Activated CD8-positive, alpha-beta T cell treated with anti-CD3 and anti-CD28 coated beads, Interleukin-2, amount 10 ng/mL, durations not matched to agents 7 days and 5 days (primary cell): ENCODE data around the gene ALB. TPM values are rescaled to one million over a fixed set of nuclear protein-coding genes. Genes with fewer than 3 reads are reported as not detected.

Experiments
- ATAC-seq: fragments of 150-1000 bp; cut with Tn5 transposase; one replicate; pipeline ENCODE4 v1.10.0; 2021; ENCODE audit warnings: moderate library complexity
- CTCF ChIA-PET: fragments of 350-600 bp; sonication (Branson Sonifier 250); formaldehyde crosslinking; loops from one replicate; lab custom pipeline; 2021; ENCODE audit warnings: antibody characterized with exemption; lab: Charles Lee
- POLR2A ChIA-PET: fragments of 350-600 bp; sonication (Branson Sonifier 250); formaldehyde crosslinking; loops from one replicate; lab custom pipeline; 2021; ENCODE audit warnings: antibody characterized with exemption; lab: Charles Lee
- DNase-seq: peaks from one replicate; pipeline ENCODE4 v3.0.0-alpha.2; 2020
- H3K27ac Mint-ChIP-seq: one replicate; pipeline ENCODE4 v1.8.0; 2021; ENCODE audit warnings: mild to moderate bottlenecking, mixed read lengths
- H3K27me3 Mint-ChIP-seq: one replicate; pipeline ENCODE4 v1.8.0; 2021; ENCODE audit warnings: low read depth, mixed read lengths
- H3K36me3 Mint-ChIP-seq: one replicate; pipeline ENCODE4 v1.8.0; 2021; ENCODE audit warnings: low read depth, mixed read lengths
- H3K4me1 Mint-ChIP-seq: one replicate; pipeline ENCODE4 v1.8.0; 2021; ENCODE audit warnings: low read depth, mixed read lengths
- H3K4me3 Mint-ChIP-seq: one replicate; pipeline ENCODE4 v1.8.0; 2021; ENCODE audit warnings: mild to moderate bottlenecking, mixed read lengths
- H3K9me3 Mint-ChIP-seq: one replicate; pipeline ENCODE4 v1.8.0; 2022; ENCODE audit warnings: mixed read lengths; ENCODE audit not compliant: insufficient read depth
- total RNA-seq, 2 experiments: library from RNA; stranded (reverse); gene quantifications; one replicate each; pipeline ENCODE4 v1.2.3, GENCODE V29; 2021

The ALB gene
- total RNA-seq, 2 experiments from 2014 or later = not detected

DNA sequence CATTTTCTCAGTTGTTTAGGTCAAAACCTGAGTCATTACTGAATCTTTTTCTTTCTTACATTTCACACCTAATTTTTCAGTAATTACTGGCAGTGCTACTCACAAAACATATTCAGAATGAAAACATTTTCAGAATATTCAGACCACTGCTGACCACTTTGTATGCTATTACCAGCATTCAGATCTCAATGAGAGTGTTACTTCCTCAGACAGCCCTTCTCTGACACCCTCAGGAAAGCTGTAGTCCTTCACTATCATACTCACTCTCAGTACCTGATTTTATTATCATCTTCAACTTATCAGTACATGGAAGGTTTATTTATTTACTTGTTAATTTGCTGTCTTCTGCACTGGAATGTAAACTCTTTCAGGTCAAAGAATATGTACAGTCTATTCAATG, 12.3 kb upstream of the ALB start:
- Mint-ChIP-seq H3K9me3 (no peaks in the 10 kb centered on the region), H3K4me3 (no peak overlapping the region), H3K36me3 (no peaks in the 10 kb centered on the region), H3K27ac (no peak overlapping the region), H3K27me3 (peaks cover 2% of the 10 kb centered on the region), H3K4me1 (no peaks in the 10 kb centered on the region)
- ATAC-seq (no peak), DNase-seq (no peak)
- ChIA-PET POLR2A (no interaction called here), CTCF (no interaction called here)

DNA sequence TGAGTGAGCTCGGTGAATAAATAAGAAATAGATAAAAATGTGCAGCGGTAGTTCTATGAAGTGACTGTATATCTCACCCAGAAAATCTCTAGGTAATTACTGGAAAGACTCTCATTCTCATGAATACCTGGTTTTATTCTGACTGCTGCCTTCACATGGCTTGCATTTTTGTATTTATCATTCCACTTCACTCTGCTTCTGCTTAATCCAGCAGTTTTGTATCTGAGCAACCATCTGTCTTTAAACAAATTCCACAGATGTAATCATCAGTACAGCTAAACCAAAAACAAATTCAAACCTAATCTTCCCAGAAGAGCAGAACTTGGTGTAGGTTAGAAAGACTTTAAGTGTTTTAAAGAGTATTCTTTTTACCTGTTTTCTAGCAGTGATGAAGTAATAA, 11.2 kb upstream of the ALB start:
- ChIA-PET CTCF (no interaction called here), POLR2A (no interaction called here)
- ATAC-seq (no peak), DNase-seq (no peak)
- Mint-ChIP-seq H3K4me1 (no peaks in the 10 kb centered on the region), H3K9me3 (no peaks in the 10 kb centered on the region), H3K4me3 (no peak overlapping the region), H3K27me3 (peaks cover 2% of the 10 kb centered on the region), H3K36me3 (no peaks in the 10 kb centered on the region), H3K27ac (no peak overlapping the region)

- H3K4me3 Mint-ChIP-seq = no peak overlapping the region
Observed at GRCh38 chr4:73396304-73396703, 7.8 kb upstream of the ALB start.

GRCh38 chr4:73396993-73397972, 6.8 kb upstream of the ALB start:
- ATAC-seq (no peak), DNase-seq (no peak)
- Mint-ChIP-seq H3K4me1 (no peaks in the 10 kb centered on the region), H3K27me3 (peaks cover 6% of the 10 kb centered on the region), H3K27ac (no peak overlapping the region), H3K36me3 (no peaks in the 10 kb centered on the region), H3K4me3 (no peak overlapping the region), H3K9me3 (no peaks in the 10 kb centered on the region)
- CTCF ChIA-PET = no interaction called here
- POLR2A ChIA-PET = no interaction called here

More at GRCh38 chr4:73396304-73396703, 7.8 kb upstream of the ALB start:
- Mint-ChIP-seq H3K4me1 (no peaks in the 10 kb centered on the region), H3K27ac (no peak overlapping the region), H3K36me3 (no peaks in the 10 kb centered on the region), H3K27me3 (peaks cover 6% of the 10 kb centered on the region), H3K9me3 (no peaks in the 10 kb centered on the region)
- POLR2A ChIA-PET = no interaction called here
- CTCF ChIA-PET = no interaction called here
- ATAC-seq = no peak
- no peak for DNase-seq

DNA sequence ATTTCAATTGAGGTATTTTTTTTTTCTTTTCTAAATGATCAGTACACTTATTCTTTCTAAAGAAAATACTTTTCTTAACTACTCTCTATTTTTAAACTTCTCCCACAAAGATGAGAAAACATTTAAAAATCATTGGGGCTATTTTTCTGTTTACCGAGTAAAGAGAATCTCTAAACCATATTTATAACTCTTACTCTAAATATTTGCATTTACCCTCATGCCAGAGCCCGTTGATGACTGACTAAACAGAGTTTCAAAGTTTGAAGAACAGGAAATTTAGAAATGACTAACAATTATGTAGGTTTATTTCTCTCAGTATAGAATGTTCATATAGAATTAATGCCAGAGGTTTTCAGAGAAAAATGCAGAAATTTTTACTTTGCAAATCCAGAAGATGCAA, 2.7 kb upstream of the ALB start:
- ChIA-PET POLR2A (no interaction called here), CTCF (no interaction called here)
- Mint-ChIP-seq H3K36me3 (no peaks in the 10 kb centered on the region), H3K4me1 (no peaks in the 10 kb centered on the region), H3K27ac (no peak overlapping the region), H3K9me3 (no peaks in the 10 kb centered on the region), H3K4me3 (no peak overlapping the region), H3K27me3 (peaks cover 3% of the 10 kb centered on the region)
- no peak for ATAC-seq
- DNase-seq = no peak

DNA sequence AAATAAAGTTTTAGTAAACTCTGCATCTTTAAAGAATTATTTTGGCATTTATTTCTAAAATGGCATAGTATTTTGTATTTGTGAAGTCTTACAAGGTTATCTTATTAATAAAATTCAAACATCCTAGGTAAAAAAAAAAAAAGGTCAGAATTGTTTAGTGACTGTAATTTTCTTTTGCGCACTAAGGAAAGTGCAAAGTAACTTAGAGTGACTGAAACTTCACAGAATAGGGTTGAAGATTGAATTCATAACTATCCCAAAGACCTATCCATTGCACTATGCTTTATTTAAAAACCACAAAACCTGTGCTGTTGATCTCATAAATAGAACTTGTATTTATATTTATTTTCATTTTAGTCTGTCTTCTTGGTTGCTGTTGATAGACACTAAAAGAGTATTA, 370 bp downstream of the ALB start:
- H3K9me3 Mint-ChIP-seq = no peaks in the 10 kb centered on the region
- ChIA-PET POLR2A (no interaction called here), CTCF (no interaction called here)
- no peaks in the 10 kb centered on the region for H3K4me1 Mint-ChIP-seq
- H3K36me3 Mint-ChIP-seq = no peaks in the 10 kb centered on the region
- DNase-seq = no peak
- no peak overlapping the region for H3K4me3 Mint-ChIP-seq
- ATAC-seq = no peak
- no peak overlapping the region for H3K27ac Mint-ChIP-seq
- H3K27me3 Mint-ChIP-seq = peaks cover 3% of the 10 kb centered on the region

DNA sequence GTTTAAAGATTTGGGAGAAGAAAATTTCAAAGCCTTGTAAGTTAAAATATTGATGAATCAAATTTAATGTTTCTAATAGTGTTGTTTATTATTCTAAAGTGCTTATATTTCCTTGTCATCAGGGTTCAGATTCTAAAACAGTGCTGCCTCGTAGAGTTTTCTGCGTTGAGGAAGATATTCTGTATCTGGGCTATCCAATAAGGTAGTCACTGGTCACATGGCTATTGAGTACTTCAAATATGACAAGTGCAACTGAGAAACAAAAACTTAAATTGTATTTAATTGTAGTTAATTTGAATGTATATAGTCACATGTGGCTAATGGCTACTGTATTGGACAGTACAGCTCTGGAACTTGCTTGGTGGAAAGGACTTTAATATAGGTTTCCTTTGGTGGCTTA, 1.1 kb downstream of the ALB start:
- Mint-ChIP-seq H3K4me3 (no peak overlapping the region), H3K27ac (no peak overlapping the region), H3K9me3 (no peaks in the 10 kb centered on the region), H3K36me3 (no peaks in the 10 kb centered on the region), H3K4me1 (no peaks in the 10 kb centered on the region), H3K27me3 (peaks cover 2% of the 10 kb centered on the region)
- POLR2A ChIA-PET = no interaction called here
- DNase-seq = no peak
- CTCF ChIA-PET = no interaction called here
- ATAC-seq = no peak

DNA sequence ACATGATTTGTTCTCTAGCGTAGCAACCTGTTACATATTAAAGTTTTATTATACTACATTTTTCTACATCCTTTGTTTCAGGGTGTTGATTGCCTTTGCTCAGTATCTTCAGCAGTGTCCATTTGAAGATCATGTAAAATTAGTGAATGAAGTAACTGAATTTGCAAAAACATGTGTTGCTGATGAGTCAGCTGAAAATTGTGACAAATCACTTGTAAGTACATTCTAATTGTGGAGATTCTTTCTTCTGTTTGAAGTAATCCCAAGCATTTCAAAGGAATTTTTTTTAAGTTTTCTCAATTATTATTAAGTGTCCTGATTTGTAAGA, 2.4 kb downstream of the ALB start:
- POLR2A ChIA-PET = no interaction called here
- no peaks in the 10 kb centered on the region for H3K4me1 Mint-ChIP-seq
- no peaks in the 10 kb centered on the region for H3K36me3 Mint-ChIP-seq
- no peak overlapping the region for H3K4me3 Mint-ChIP-seq
- H3K9me3 Mint-ChIP-seq = no peaks in the 10 kb centered on the region
- no peaks in the 10 kb centered on the region for H3K27me3 Mint-ChIP-seq
- CTCF ChIA-PET = no interaction called here
- no peak overlapping the region for H3K27ac Mint-ChIP-seq
- ATAC-seq = no peak
- no peak for DNase-seq

- POLR2A ChIA-PET = no interaction called here
- Mint-ChIP-seq H3K9me3 (no peaks in the 10 kb centered on the region), H3K36me3 (no peaks in the 10 kb centered on the region), H3K4me1 (no peaks in the 10 kb centered on the region), H3K4me3 (no peak overlapping the region), H3K27me3 (no peaks in the 10 kb centered on the region), H3K27ac (no peak overlapping the region)
- CTCF ChIA-PET = no interaction called here
- DNase-seq (no peak), ATAC-seq (no peak)
Observed at GRCh38 chr4:73407227-73407673, 3.2 kb downstream of the ALB start.

DNA sequence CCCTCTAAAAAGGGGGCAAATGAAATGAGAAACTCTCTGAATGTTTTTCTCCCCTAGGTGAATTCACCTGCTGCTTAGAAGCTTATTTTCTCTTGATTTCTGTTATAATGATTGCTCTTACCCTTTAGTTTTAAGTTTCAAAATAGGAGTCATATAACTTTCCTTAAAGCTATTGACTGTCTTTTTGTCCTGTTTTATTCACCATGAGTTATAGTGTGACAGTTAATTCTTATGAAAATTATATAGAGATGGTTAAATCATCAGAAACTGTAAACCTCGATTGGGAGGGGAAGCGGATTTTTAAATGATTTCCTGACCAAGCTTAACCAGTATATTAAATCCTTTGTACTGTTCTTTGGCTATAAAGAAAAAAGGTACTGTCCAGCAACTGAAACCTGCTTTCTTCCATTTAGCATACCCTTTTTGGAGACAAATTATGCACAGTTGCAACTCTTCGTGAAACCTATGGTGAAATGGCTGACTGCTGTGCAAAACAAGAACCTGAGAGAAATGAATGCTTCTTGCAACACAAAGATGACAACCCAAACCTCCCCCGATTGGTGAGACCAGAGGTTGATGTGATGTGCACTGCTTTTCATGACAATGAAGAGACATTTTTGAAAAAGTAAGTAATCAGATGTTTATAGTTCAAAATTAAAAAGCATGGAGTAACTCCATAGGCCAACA, 4.2 kb downstream of the ALB start:
- Mint-ChIP-seq H3K27ac (no peak overlapping the region), H3K4me1 (no peaks in the 10 kb centered on the region), H3K9me3 (no peaks in the 10 kb centered on the region), H3K4me3 (no peak overlapping the region), H3K36me3 (no peaks in the 10 kb centered on the region), H3K27me3 (no peaks in the 10 kb centered on the region)
- CTCF ChIA-PET = no interaction called here
- POLR2A ChIA-PET = no interaction called here
- ATAC-seq (no peak), DNase-seq (no peak)

DNA sequence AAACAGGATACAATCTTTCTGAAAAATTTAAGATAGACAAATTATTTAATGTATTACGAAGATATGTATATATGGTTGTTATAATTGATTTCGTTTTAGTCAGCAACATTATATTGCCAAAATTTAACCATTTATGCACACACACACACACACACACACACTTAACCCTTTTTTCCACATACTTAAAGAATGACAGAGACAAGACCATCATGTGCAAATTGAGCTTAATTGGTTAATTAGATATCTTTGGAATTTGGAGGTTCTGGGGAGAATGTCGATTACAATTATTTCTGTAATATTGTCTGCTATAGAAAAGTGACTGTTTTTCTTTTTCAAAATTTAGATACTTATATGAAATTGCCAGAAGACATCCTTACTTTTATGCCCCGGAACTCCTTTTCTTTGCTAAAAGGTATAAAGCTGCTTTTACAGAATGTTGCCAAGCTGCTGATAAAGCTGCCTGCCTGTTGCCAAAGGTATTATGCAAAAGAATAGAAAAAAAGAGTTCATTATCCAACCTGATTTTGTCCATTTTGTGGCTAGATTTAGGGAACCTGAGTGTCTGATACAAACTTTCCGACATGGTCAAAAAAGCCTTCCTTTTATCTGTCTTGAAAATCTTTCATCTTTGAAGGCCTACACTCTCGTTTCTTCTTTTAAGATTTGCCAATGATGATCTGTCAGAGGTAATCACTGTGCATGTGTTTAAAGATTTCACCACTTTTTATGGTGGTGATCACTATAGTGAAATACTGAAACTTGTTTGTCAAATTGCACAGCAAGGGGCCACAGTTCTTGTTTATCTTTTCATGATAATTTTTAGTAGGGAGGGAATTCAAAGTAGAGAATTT, 5.2 kb downstream of the ALB start:
- Mint-ChIP-seq H3K4me1 (no peaks in the 10 kb centered on the region), H3K9me3 (no peaks in the 10 kb centered on the region), H3K27me3 (no peaks in the 10 kb centered on the region), H3K4me3 (no peak overlapping the region), H3K36me3 (no peaks in the 10 kb centered on the region), H3K27ac (no peak overlapping the region)
- DNase-seq (no peak), ATAC-seq (no peak)
- POLR2A ChIA-PET = no interaction called here
- CTCF ChIA-PET = no interaction called here
